Measurements from ENCODE around the gene CELF4. TPM values are rescaled to one million over a fixed set of nuclear protein-coding genes. Genes with fewer than 3 reads are reported as not detected.

CELF4 gene
- total RNA-seq, 4 donors from 2014 or later = not detected

DNA sequence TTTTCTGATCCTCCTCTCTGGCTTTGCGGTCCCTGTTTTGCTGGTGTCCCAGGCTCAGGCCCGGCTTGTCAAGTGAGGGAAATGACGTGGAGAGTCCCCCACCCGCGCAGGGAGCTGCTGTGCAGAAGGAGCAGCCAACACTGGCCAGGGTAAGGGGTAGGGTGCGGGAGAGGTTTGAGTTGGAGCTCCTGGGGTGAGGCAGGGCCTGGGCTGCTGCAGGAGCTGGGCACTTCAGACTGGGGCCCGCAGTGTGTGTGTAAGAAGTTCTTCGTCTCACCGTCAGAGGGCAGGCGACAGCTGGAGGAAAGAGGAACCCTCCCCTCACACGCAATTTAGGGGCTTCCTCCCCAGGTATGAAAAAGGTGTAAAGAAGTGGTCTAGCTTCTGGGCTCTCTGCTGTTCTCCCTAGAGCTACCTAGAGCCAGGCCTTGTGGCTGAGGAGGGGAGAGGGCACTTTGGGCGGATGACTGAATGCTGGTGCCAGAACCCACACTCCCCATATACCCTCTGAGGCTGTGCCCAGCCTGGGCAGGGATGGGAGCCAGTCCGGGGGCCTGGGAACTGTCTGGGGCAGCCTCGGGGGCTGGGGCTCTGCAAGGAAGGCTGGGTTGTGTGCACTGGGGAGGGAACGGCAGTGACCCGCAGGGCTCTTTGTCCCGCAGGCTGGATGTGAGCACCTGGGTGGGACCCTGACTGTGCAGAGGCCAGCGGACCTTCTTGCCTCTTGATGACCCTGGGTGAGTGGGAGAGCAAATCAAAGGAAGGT lies 11.8 kb downstream of the CELF4 start:
- 43 to 45% methylated on average over 15 to 17 of the region's 18 CpGs for WGBS, 2 donors
- Histone ChIP-seq H3K4me1 (no peaks in the 10 kb centered on the region), H3K4me3 (no peak overlapping the region), H3K36me3 (no peaks in the 10 kb centered on the region), H3K9me3 (no peaks in the 10 kb centered on the region), H3K27me3 (peaks cover 0 to 13% of the 10 kb centered on the region in 2 donors), H3K27ac (no peak overlapping the region)
- DNase-seq (ENCODE audit: low spot score in 2 of 2) = no peak
- TF ChIP-seq EP300 (IDR thresholded peaks at IDR 0.05) (no peak), POLR2A (IDR thresholded peaks at IDR 0.05) (no peak)
- TF ChIP-seq, protein P1, sequence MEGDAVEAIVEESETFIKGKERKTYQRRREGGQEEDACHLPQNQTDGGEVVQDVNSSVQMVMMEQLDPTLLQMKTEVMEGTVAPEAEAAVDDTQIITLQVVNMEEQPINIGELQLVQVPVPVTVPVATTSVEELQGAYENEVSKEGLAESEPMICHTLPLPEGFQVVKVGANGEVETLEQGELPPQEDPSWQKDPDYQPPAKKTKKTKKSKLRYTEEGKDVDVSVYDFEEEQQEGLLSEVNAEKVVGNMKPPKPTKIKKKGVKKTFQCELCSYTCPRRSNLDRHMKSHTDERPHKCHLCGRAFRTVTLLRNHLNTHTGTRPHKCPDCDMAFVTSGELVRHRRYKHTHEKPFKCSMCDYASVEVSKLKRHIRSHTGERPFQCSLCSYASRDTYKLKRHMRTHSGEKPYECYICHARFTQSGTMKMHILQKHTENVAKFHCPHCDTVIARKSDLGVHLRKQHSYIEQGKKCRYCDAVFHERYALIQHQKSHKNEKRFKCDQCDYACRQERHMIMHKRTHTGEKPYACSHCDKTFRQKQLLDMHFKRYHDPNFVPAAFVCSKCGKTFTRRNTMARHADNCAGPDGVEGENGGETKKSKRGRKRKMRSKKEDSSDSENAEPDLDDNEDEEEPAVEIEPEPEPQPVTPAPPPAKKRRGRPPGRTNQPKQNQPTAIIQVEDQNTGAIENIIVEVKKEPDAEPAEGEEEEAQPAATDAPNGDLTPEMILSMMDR (IDR thresholded peaks at IDR 0.05) = no peak

DNA sequence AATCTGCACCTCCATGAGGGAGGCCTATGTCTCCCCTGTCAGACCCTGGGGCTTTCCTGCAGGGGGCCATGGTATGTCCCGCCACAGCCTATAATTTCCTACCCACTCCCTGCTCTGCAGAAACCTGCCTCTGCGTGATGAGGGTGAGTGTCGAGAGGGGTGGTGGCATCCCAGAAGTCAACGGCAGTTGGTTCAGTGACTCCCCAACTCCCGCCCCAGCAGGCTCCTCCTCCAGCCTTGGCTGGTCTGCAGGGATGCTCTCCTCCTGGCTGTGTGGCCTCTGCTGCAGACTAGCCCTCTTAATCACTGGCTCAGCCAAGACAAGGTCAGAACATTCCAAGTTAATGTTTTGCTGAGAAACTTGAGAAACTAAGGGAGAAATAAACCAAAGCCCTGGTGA lies 13.3 kb downstream of the CELF4 start:
- H3K4me1 ChIP-seq = no peaks in the 10 kb centered on the region
- no peak for TF ChIP-seq POLR2A (IDR thresholded peaks at IDR 0.05)
- H3K27me3 ChIP-seq = peaks cover 0 to 18% of the 10 kb centered on the region in 2 donors
- DNase-seq (ENCODE audit: low spot score in 2 of 2) = no peak
- H3K9me3 ChIP-seq = no peaks in the 10 kb centered on the region
- H3K4me3 ChIP-seq = no peak overlapping the region
- WGBS, 2 donors = 43 to 49% methylated on average over 4 to 5 of the region's 5 CpGs
- H3K27ac ChIP-seq = no peak overlapping the region
- no peaks in the 10 kb centered on the region for H3K36me3 ChIP-seq

DNA sequence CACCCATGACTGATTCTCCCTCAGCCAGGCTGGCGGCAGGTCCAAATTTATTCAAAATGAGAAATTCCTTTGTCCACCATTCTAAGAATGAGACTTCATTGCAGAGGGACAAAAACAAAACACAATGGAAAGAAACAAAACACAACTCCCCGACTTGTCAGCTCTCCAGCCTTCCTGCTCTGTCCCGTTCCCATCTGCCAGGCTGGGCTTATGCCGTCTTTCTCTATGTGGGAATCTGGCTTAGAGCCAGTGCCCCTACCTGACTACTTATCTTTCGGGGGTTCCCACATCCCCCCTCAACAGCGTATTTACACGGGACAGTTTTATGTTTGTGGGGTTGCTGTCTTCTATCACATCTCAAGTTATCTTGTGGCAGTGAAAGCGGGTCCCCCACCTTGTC lies 13.8 kb downstream of the CELF4 start:
- TF ChIP-seq, protein P1 (IDR thresholded peaks at IDR 0.05) = no peak
- TF ChIP-seq POLR2A (IDR thresholded peaks at IDR 0.05) (no peak), EP300 (IDR thresholded peaks at IDR 0.05) (no peak)
- DNase-seq (ENCODE audit: low spot score in 2 of 2) = no peak
- no peaks in the 10 kb centered on the region for H3K36me3 ChIP-seq
- H3K9me3 ChIP-seq = no peaks in the 10 kb centered on the region
- no peak overlapping the region for H3K27ac ChIP-seq
- no peak overlapping the region for H3K4me3 ChIP-seq
- peaks cover 0 to 18% of the 10 kb centered on the region in 2 donors for H3K27me3 ChIP-seq
- no peaks in the 10 kb centered on the region for H3K4me1 ChIP-seq
- WGBS, 2 donors = 70 to 72% methylated on average over 8 of the region's 8 CpGs

DNA sequence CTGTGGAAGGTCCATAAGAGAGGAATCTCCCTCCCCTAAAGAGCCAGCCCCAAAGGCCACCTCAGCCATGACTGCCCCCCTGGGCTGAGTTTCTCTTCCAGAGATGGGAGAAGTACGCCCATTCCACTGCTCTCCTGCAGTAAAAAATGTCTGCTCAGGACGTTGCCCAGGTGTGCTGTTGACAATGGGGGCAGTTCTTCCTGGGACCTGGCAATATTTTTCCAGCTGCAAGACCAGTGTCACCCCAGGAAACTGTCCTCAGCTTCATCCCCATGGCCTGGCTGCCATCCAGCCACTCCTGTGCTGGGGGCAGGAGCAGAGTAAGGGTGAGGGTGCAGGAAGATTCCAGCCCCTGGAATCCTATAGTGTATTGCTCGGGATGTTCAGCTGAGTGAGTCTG lies 14.3 kb downstream of the CELF4 start:
- TF ChIP-seq EP300 (IDR thresholded peaks at IDR 0.05) (no peak), POLR2A (IDR thresholded peaks at IDR 0.05) (no peak)
- TF ChIP-seq, protein P1 (IDR thresholded peaks at IDR 0.05) = no peak
- Histone ChIP-seq H3K36me3 (no peaks in the 10 kb centered on the region), H3K9me3 (no peaks in the 10 kb centered on the region), H3K4me1 (no peaks in the 10 kb centered on the region), H3K4me3 (no peak overlapping the region), H3K27ac (no peak overlapping the region), H3K27me3 (peaks cover 0 to 13% of the 10 kb centered on the region in 2 donors)
- WGBS, 2 donors = 64 to 68% methylated on average over 3 of the region's 3 CpGs
- DNase-seq (ENCODE audit: low spot score in 2 of 2) = no peak

- Histone ChIP-seq H3K36me3 (no peaks in the 10 kb centered on the region), H3K4me3 (no peak overlapping the region), H3K27me3 (peaks cover 0 to 9% of the 10 kb centered on the region in 2 donors), H3K4me1 (no peaks in the 10 kb centered on the region), H3K9me3 (no peaks in the 10 kb centered on the region), H3K27ac (no peak overlapping the region)
- no peak for DNase-seq (ENCODE audit: low spot score in 2 of 2)
- TF ChIP-seq POLR2A (IDR thresholded peaks at IDR 0.05) = no peak
- TF ChIP-seq EP300 (IDR thresholded peaks at IDR 0.05) = no peak
- TF ChIP-seq, protein P1 (IDR thresholded peaks at IDR 0.05) = no peak
- 75 to 78% methylated on average over 10 of the region's 10 CpGs for WGBS, 2 donors
These were observed 15.3 kb downstream of the CELF4 start for GRCh38 chr18:37550118-37550875.
